DMS79 (cell line): ENCODE measurements around the gene C17orf50.
"Not testable (repeated sequence)": the region's sequence is repeated elsewhere in the genome, so short reads cannot be mapped to it uniquely, and the experiment has no call there.

ENCODE experiments used
- DNase-seq: peaks from one replicate; lab custom pipeline; 2025; lab: John Stamatoyannopoulos, UW

The C17orf50 gene

GRCh38 chr17:35734396-35734795 is 26.3 kb upstream of the C17orf50 start:
- no peak for DNase-seq

GRCh38 chr17:35735036-35735805 is 25.5 kb upstream of the C17orf50 start:
- no peak for DNase-seq

GRCh38 chr17:35736236-35736635 is 24.5 kb upstream of the C17orf50 start:
- DNase-seq: no peak

- no peak for DNase-seq
These were observed 22.1 kb upstream of the C17orf50 start for GRCh38 chr17:35738519-35739133.

GRCh38 chr17:35740216-35740615 is 20.5 kb upstream of the C17orf50 start:
- DNase-seq: no peak

- no peak for DNase-seq
These were observed 19.4 kb upstream of the C17orf50 start for GRCh38 chr17:35740997-35741931.

- no peak for DNase-seq
These were observed 18.2 kb upstream of the C17orf50 start for GRCh38 chr17:35742496-35742895.

- DNase-seq: no peak
These were observed 17.7 kb upstream of the C17orf50 start for GRCh38 chr17:35742896-35743477.

GRCh38 chr17:35743626-35744328 is 16.9 kb upstream of the C17orf50 start:
- DNase-seq: no peak

- no peak for DNase-seq
These were observed 15.9 kb upstream of the C17orf50 start for GRCh38 chr17:35744830-35745229.

- no peak for DNase-seq
These were observed 15.4 kb upstream of the C17orf50 start for GRCh38 chr17:35745246-35745645.

GRCh38 chr17:35745749-35746320 is 14.9 kb upstream of the C17orf50 start:
- DNase-seq: no peak

- peak; percentile 31 for DNase-seq
These were observed 13.1 kb upstream of the C17orf50 start for GRCh38 chr17:35747540-35748017.

GRCh38 chr17:35748341-35748841 is 12.3 kb upstream of the C17orf50 start:
- no peak for DNase-seq

GRCh38 chr17:35748979-35749378 is 11.7 kb upstream of the C17orf50 start:
- DNase-seq: no peak

- DNase-seq: no peak
These were observed 10.9 kb upstream of the C17orf50 start for GRCh38 chr17:35749560-35750412.

GRCh38 chr17:35750526-35751395 is 9.9 kb upstream of the C17orf50 start:
- DNase-seq: no peak

- DNase-seq: not testable (repeated sequence)
These were observed 9.1 kb upstream of the C17orf50 start for GRCh38 chr17:35751541-35751940.

- DNase-seq: no peak
These were observed 8.2 kb upstream of the C17orf50 start for GRCh38 chr17:35752471-35752870.
